Naive B cell (primary cell): ENCODE data around the gene TMEM109. TPM values are rescaled to one million over a fixed set of nuclear protein-coding genes. Genes with fewer than 3 reads are reported as not detected.

Source experiments
- ATAC-seq, 2 donors: fragments of 150-1000 bp; cut with Tn5 transposase; 2 replicates each; pipeline ENCODE4 v1.10.0; 2021; ENCODE audit warnings: low read depth in 2 of 2, mild to moderate bottlenecking in 2 of 2, moderate library complexity in 2 of 2
- DNase-seq: peaks from one replicate; pipeline ENCODE4 v3.0.0; 2022
- H3K27ac Mint-ChIP-seq, 6 donors: one replicate each; pipeline ENCODE4 v1.8.0; 2020 to 2022; ENCODE audit warnings: mild to moderate bottlenecking in 6 of 6, mixed read lengths in 6 of 6, moderate library complexity in 5 of 6, inconsistent platforms in 2 of 6
- H3K27me3 Mint-ChIP-seq, 3 donors: one replicate each; pipeline ENCODE4 v1.8.0; 2021 to 2022; ENCODE audit warnings: mixed read lengths in 3 of 3, mild to moderate bottlenecking in 1 of 3
- H3K36me3 Mint-ChIP-seq, 2 donors: one replicate each; pipeline ENCODE4 v1.8.0; 2020 to 2022; ENCODE audit warnings: mixed read lengths in 2 of 2, inconsistent platforms in 1 of 2, mild to moderate bottlenecking in 1 of 2
- H3K4me1 Mint-ChIP-seq, 3 donors: one replicate each; pipeline ENCODE4 v1.8.0; 2020 to 2022; ENCODE audit warnings: mixed read lengths in 3 of 3, inconsistent platforms in 1 of 3, mild to moderate bottlenecking in 1 of 3, moderate library complexity in 1 of 3
- H3K4me3 Mint-ChIP-seq, 8 donors: one replicate each; pipeline ENCODE4 v1.8.0; 2020 to 2022; ENCODE audit warnings: mild to moderate bottlenecking in 8 of 8, mixed read lengths in 8 of 8, moderate library complexity in 8 of 8, inconsistent platforms in 2 of 8
- H3K9me3 Mint-ChIP-seq, 7 donors: one replicate each; pipeline ENCODE4 v1.8.0; 2020 to 2022; ENCODE audit warnings: mixed read lengths in 7 of 7, mild to moderate bottlenecking in 5 of 7, inconsistent platforms in 2 of 7, moderate library complexity in 1 of 7
- polyA plus RNA-seq, 6 donors: library from polyadenylated mRNA; unstranded; fragments of 300-500 nt; fragmentation: Illumina TruSeq; gene quantifications; one replicate each; pipeline ENCODE4 v1.2.3, GENCODE V29; 2021; ENCODE audit warnings: low read depth in 6 of 6

TMEM109 gene
- 100 to 1,000 TPM; 286 to 521 (median 315) TPM for polyA plus RNA-seq

GRCh38 chr11:60913793-60914632 is at the start of gene TMEM109:
Gene TMEM109, plus strand, starts transcription at chr11:60914158. Its CDS starts 5,536 bp downstream, at chr11:60919694.
- peak; percentile 57 to 60 for ATAC-seq
- Mint-ChIP-seq H3K4me1 (peaks cover 51 to 85% (median 69%) of the 10 kb centered on the region in 3 donors), H3K27ac (peak within 1 kb of the TSS; percentile 90 to 99 (median 97)), H3K4me3 (peak within 1 kb of the TSS; percentile 96 to 100 (median 99)), H3K9me3 (peaks cover 0 to 2% (median 0%) of the 10 kb centered on the region in 7 donors), H3K36me3 (no peaks in the 10 kb centered on the region), H3K27me3 (no peaks in the 10 kb centered on the region)
- peak; percentile 88 for DNase-seq

GRCh38 chr11:60864856-60865513 is 49.0 kb upstream of the TMEM109 start:
- ATAC-seq (no peak), DNase-seq (no peak)
- Mint-ChIP-seq H3K9me3 (no peaks in the 10 kb centered on the region), H3K36me3 (no peaks in the 10 kb centered on the region), H3K27me3 (peaks cover 0 to 11% (median 7%) of the 10 kb centered on the region in 3 donors), H3K4me1 (no peaks in the 10 kb centered on the region), H3K4me3 (no peak overlapping the region), H3K27ac (no peak overlapping the region)

GRCh38 chr11:60866911-60867870 is 46.8 kb upstream of the TMEM109 start, which contains the start of gene ZP1:
Gene ZP1, plus strand, starts transcription at chr11:60867542. Its CDS starts 20 bp downstream, at chr11:60867562.
- ATAC-seq (no peak), DNase-seq (no peak)
- no peak within 1 kb of the TSS for H3K4me3 Mint-ChIP-seq
- peaks cover 0 to 15% (median 7%) of the 10 kb centered on the region in 3 donors for H3K27me3 Mint-ChIP-seq
- no peaks in the 10 kb centered on the region for H3K4me1 Mint-ChIP-seq
- no peaks in the 10 kb centered on the region for H3K9me3 Mint-ChIP-seq
- H3K27ac Mint-ChIP-seq, result no peak within 1 kb of the TSS
- H3K36me3 Mint-ChIP-seq, result no peaks in the 10 kb centered on the region

GRCh38 chr11:60867871-60868681 is 45.9 kb upstream of the TMEM109 start:
- no peaks in the 10 kb centered on the region for H3K36me3 Mint-ChIP-seq
- no peaks in the 10 kb centered on the region for H3K9me3 Mint-ChIP-seq
- H3K4me3 Mint-ChIP-seq, result no peak overlapping the region
- H3K4me1 Mint-ChIP-seq, result peaks cover 0 to 1% (median 0%) of the 10 kb centered on the region in 3 donors
- no peak overlapping the region for H3K27ac Mint-ChIP-seq
- DNase-seq (no peak), ATAC-seq (no peak)
- H3K27me3 Mint-ChIP-seq, result peaks cover 0 to 10% (median 7%) of the 10 kb centered on the region in 3 donors

- Mint-ChIP-seq H3K27ac (no peak overlapping the region), H3K4me3 (no peak overlapping the region), H3K27me3 (peaks cover 0 to 10% (median 7%) of the 10 kb centered on the region in 3 donors), H3K4me1 (peaks cover 0 to 3% (median 0%) of the 10 kb centered on the region in 3 donors), H3K36me3 (no peaks in the 10 kb centered on the region), H3K9me3 (no peaks in the 10 kb centered on the region)
- DNase-seq (no peak), ATAC-seq (no peak)
Measured at GRCh38 chr11:60868682-60869450, 45.1 kb upstream of the TMEM109 start.

GRCh38 chr11:60869451-60869825 is 44.5 kb upstream of the TMEM109 start:
- Mint-ChIP-seq H3K4me3 (no peak overlapping the region), H3K36me3 (no peaks in the 10 kb centered on the region), H3K4me1 (peaks cover 0 to 3% (median 0%) of the 10 kb centered on the region in 3 donors), H3K27ac (peak overlapping the region in 2 of 6 donors; percentile 69 to 77), H3K27me3 (peaks cover 0 to 10% (median 7%) of the 10 kb centered on the region in 3 donors), H3K9me3 (no peaks in the 10 kb centered on the region)
- DNase-seq, result no peak
- no peak for ATAC-seq

GRCh38 chr11:60870276-60870675 is 43.7 kb upstream of the TMEM109 start:
- Mint-ChIP-seq H3K4me1 (peaks cover 0 to 3% (median 0%) of the 10 kb centered on the region in 3 donors), H3K36me3 (no peaks in the 10 kb centered on the region), H3K9me3 (no peaks in the 10 kb centered on the region), H3K27me3 (peaks cover 0 to 10% (median 7%) of the 10 kb centered on the region in 3 donors), H3K4me3 (no peak overlapping the region), H3K27ac (no peak overlapping the region)
- ATAC-seq (no peak), DNase-seq (no peak)

GRCh38 chr11:60870733-60871377 is 43.1 kb upstream of the TMEM109 start:
- no peak overlapping the region for H3K4me3 Mint-ChIP-seq
- DNase-seq (no peak), ATAC-seq (no peak)
- no peaks in the 10 kb centered on the region for H3K9me3 Mint-ChIP-seq
- H3K36me3 Mint-ChIP-seq, result no peaks in the 10 kb centered on the region
- peak overlapping the region in 1 of 6 donors; percentile 62 for H3K27ac Mint-ChIP-seq
- peaks cover 0 to 10% (median 7%) of the 10 kb centered on the region in 3 donors for H3K27me3 Mint-ChIP-seq
- H3K4me1 Mint-ChIP-seq, result peaks cover 0 to 3% (median 0%) of the 10 kb centered on the region in 3 donors

GRCh38 chr11:60871378-60872061 is 42.4 kb upstream of the TMEM109 start:
- peak overlapping the region in 1 of 8 donors; percentile 9 for H3K4me3 Mint-ChIP-seq
- no peaks in the 10 kb centered on the region for H3K36me3 Mint-ChIP-seq
- DNase-seq (no peak), ATAC-seq (no peak)
- H3K27ac Mint-ChIP-seq, result peak overlapping the region in 2 of 6 donors; percentile 18 to 62
- H3K4me1 Mint-ChIP-seq, result peaks cover 0 to 3% (median 0%) of the 10 kb centered on the region in 3 donors
- no peaks in the 10 kb centered on the region for H3K9me3 Mint-ChIP-seq
- peaks cover 0 to 10% (median 7%) of the 10 kb centered on the region in 3 donors for H3K27me3 Mint-ChIP-seq

- ATAC-seq, result no peak
- no peaks in the 10 kb centered on the region for H3K9me3 Mint-ChIP-seq
- H3K36me3 Mint-ChIP-seq, result no peaks in the 10 kb centered on the region
- DNase-seq, result no peak
- H3K4me1 Mint-ChIP-seq, result peaks cover 0 to 3% (median 0%) of the 10 kb centered on the region in 3 donors
- peaks cover 0 to 10% (median 7%) of the 10 kb centered on the region in 3 donors for H3K27me3 Mint-ChIP-seq
- peak overlapping the region in 1 of 6 donors; percentile 38 for H3K27ac Mint-ChIP-seq
- H3K4me3 Mint-ChIP-seq, result peak overlapping the region in 1 of 8 donors; percentile 9
Measured at GRCh38 chr11:60872124-60872960, 41.6 kb upstream of the TMEM109 start.
